COLO668 (cell line): ENCODE results near the gene ANKRD53.
"Not testable (repeated sequence)": the region's sequence is repeated elsewhere in the genome, so short reads cannot be mapped to it uniquely, and the experiment has no call there.

Experiments
- DNase-seq: peaks from one replicate; lab custom pipeline; 2025; ENCODE audit not compliant: unreplicated experiment; lab: John Stamatoyannopoulos, UW

The ANKRD53 gene

DNA sequence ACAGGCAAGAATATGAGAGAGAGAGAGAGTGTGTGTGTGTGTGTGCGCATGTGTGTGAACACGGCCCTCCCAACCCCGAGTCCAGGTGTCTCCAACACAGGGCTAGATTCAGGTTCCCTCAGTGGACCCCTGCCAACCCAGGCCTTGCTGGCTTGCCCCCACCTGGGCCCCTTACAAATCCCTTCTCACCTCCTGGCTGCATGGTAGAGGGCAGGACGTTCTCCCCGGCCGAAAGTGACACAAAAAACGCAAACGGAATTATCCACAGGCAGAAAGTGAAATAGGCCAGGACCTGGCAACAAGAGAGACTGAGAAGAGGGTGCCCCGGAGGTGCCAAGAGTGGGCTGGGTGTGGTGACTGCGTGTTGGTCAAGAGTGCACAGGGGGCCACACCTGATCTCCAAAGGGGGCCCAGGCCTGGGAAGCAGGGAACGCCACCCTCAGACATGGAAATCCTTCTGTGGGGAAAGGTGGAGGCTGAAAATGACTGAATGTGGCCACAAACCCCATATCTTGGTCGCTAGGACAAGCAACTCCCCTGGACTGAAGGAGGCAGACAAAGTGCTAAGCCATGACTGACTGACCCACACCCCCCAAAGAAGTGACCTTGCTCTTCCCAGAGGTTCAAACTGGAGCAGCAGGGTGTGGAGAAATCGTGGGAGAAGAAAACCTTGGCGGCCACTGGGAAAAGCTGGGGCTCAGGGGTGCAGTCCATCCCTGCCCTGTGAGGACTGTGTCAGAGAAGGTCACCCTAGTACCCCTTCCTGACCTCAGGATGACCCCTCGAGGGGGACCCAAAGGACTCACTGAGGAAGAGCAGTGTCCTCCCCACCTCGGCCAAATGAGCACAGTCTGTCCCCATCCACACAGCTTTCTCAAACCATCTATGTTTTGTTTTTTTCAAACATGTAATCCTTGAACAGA is 10.6 kb downstream of the ANKRD53 start:
- DNase-seq: no peak

DNA sequence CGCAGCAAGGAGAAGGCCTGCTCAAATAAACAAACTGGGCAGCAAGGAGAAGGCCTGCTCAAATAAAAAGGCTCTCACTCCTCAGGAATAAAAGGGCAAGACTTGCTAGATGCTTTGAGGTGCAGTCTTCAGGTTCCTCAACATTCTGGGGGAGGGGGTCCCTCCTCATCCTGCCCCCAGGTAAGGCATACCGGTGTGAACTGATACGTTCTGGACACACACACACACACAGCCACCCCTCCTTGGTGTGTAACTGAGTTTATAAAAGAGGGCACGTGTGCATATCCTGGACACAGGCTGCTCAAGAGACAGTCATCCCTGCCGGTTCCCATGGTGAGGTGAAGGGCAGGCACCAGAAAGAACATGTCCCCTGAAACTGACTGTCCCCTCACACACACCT is 11.8 kb downstream of the ANKRD53 start:
- DNase-seq: no peak

DNA sequence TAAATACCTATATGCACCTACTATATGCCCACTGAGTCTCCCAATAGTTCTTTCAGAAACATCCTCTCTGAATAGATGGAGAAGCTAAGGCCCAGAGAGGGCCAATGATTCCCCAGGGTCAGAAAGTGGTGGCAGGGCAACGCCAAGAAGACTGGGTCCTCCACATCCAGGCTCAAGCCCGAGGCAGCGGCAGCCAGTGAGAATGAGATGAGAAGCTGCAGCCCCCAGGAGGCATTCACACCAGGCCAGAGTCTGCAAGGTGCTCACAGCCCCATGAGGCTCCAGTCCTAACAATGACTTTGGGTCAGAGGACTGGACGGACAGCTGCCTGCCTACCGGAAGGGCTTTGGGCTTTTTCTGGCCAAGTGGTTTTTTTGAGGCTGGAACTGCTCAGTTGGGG is 12.7 kb downstream of the ANKRD53 start:
- no peak for DNase-seq

DNA sequence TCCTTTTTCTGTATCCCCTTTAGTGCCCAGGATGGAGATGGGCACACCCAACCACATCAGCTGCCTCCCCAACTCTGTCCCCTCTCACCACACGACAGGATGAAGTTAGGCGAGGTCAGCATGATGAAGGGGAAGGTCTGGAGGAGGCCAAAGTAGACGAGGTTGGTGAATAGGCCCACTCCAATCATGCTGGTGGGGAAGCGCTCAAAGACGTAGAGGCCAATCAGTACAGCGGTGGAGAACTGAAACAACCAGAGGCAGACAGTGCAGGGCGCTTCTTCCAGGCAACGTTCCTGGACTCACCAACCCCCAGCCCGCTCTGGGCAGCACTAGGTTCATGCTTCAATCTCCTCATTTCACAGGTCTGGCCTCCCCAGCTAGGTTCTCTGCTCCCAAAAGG is 13.3 kb downstream of the ANKRD53 start:
- no peak for DNase-seq

DNA sequence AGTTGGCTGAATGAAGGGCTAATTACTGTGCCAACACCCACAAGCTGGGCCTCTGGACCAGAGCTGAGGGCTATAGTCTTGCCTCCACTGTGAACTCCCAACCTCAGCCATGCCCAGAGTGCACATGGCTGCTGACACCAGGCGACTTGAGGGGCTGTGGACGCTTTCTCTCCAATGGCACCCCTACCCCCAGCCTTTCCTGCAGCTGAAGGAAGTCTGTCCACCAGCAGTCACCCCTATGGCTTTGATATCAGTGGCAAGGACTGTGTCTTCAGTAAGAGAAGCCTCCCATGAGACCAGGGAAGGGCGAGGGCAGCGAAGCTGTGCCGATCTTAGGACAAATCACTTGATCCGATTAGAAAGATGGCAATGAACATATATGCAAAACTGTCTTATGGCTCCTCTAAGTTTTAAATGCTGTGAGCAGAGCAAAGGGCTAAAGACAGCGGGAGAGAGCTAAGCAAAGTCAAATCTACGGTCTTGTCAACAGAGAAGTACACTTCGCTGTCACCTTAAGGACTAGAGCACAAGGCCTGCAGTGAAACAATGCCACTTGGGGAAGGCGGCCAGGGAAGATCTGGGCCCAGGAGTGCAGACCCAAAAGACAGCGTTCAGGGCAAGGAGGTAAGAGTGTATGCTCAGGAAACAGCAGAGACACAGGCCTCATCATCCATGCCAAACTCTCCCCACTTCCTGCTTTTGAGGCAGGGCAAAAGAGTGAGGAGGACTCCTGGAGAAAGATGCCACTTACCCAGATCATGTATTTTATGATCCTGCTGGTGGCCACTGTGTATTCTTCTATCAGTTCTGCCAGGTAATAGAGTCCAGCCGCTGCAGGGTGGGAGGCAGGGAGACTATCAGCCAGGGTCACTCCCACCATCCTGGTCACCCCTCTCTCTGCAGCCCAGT is 14.8 kb downstream of the ANKRD53 start:
- DNase-seq: no peak

DNA sequence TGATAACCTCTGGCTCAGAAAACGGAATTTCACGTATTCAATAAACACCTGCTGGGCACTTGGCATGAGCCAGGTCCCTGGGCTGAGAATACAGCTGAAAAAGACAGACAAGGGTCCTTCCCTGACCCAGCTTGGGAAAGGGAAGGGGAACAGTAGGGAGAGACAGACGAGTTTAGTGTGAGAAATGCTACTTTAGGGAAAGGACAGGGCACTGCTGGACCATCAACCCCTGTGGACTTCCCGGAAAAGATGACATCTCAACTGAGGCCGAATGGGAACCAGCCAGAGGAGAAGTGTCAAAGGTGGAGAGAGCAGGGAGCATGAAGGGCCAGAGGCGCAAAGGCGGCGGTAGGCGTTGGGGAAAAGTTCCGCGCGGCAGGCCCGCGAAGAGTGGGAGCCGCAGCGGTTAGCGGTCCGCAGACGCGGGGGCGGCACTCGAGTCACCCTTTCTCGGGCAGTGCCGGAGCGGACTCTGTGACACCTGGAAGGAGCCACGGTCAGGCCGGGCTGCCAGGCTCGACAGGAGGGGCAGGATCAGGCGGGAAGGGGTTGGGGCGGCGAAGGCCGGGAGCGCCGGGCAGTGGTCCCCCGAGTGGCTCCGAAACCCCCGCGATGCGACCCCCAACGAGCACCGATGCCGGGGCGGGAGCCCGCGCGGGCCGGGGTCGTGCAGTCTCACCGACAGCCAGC is 15.7 kb downstream of the ANKRD53 start:
- peak; percentile 35 for DNase-seq

DNA sequence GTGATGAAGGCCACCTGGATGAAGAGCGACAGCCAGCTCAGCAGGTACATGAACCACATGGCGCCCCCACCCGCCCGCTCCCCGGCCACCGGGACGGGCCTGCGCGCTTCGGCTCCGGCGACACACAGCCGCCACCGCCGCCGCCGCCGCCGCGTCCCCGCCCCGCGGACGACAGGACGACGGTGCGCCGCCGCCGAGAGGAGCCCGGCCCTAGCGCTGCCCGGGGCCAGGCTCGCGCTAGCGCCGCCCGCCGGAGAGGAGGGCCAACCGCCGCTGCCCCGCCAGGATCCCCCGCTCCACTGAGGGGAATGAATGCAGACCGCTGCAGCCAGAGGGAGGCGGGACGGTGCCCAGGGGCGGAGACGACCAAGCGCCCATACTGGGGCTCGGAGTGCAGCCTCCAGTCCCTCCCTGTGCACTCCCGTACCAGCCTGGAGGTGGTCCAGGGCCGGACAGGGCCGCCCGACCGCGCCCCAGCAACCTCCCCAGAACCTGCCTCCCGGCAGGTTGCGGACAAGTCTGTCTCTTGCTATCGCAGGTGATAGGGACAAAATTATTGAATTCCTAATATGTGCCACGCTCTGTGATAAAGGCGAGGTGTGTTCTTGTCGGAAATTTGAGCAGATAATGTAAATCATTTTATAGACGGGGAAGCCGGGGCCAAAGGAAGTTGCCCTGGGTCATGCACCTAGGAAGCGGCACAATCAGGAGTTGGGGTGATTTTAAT is 16.4 kb downstream of the ANKRD53 start, which contains the start of gene TEX261:
Gene TEX261, minus strand, starts transcription at position 175 of the 727 bp plus-strand sequence. Its CDS starts 116 bp downstream, at position 59.
- DNase-seq: peak; percentile 95

DNA sequence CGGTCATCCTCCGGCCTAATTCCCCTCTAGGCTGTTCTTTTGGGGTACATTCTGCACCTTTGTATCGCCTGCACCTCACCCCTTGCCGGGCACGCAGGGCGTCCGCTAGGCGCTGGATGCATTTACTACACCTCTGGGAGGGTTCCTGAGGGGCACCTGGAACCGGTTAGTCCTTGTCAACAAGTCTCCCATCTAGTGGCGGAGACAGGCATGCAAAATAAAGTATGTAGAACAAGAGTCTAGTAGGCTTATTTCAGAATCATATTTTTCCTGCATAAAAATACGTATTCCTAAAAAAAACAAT is 16.9 kb downstream of the ANKRD53 start:
- peak; percentile 65 for DNase-seq

DNA sequence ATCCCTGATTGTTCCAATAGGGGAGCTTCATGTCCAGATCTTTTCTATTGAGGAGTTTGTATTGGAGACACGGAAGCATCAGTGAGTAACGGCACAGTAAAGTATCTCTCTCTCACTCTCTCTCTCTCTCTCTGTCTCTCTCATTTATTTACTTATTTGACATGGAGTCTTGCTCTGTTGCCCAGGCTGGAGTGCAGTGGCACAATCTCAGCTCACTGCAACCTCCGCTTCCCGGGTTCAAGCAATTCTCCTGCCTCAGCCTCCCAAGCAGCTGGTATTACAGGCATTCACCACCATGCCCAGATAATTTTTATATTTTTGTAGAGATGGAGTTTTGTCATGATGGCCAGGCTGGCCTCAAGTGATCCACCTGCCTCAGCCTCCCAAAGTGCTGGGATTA is 20.5 kb downstream of the ANKRD53 start:
- DNase-seq: not testable (repeated sequence)

DNA sequence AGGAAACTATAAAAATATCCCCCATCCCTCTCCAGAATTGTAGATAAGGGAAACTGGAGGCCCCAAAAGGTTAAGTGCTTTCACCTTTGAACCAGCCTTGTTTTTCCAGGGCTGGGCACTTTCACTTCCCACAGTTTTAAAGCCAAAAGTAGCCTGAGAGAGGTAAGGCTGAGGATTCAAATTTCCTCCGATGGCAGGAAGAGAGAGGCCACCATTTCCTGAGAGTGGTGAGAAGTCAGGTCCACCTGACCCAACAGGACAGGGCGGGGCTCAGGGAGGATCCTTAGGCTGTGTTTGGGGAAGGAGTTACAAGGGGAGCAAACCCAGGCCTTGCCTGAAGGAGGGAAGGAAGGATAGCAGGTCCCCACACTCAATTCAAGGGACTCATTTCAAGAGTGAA is 20.9 kb downstream of the ANKRD53 start:
- DNase-seq: no peak

DNA sequence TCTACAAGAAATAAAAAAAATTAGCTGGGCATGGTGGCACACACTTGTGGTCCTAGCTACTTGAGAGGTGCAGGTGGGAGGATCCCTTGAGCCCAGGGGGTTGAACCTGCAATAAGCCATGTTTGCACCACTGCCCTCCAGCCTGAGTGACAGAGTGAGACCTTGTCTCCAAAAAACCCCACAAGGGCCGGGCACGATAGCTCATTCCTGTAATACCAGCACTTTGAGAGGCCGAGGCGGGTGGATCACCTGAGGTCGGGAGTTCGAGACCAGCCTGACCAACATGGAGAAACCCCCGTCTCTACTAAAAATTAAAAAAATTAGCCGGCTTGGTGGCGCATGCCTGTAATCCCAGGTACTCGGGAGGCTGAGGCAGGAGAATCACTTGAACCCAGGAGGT is 21.5 kb downstream of the ANKRD53 start:
- not testable (repeated sequence) for DNase-seq

DNA sequence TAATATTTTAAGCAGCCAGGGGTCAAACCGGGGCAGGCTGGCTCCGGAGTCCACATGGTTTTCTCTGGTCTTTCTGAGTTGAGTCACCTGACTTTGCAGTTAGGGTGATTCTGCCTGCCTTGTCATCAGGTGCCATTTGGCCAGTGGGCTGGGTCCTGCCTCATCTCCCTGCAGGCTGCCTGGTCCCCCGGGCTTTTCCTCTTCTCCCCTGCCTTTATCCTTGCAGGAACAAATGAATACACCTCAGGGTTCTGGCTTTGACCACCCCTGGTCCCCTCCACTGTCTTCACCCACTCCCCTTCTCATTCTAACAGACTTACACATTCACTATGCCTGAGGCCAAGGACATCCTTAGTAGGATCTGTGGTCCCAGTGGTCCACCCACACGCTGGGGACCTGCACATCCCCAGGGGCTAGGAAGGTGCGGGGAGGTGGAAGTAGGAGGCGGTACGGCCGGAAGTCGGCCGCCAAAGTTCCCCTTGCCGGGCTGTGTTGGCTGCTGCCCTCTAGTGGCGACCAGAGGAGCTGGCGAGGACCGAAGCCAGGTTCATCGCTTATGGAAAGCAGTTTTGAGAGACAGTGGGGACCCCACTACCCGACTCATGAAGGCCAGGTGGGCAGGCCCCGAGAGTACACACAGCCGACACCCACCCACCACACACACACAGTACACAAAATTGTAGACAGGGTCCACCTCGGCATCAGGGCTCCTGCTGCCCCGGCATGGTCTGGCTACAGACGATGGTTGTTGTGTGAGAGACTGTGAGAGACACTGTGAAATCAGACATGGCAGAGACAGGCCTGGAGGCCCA is 22.6 kb downstream of the ANKRD53 start:
- peak; percentile 76 for DNase-seq

DNA sequence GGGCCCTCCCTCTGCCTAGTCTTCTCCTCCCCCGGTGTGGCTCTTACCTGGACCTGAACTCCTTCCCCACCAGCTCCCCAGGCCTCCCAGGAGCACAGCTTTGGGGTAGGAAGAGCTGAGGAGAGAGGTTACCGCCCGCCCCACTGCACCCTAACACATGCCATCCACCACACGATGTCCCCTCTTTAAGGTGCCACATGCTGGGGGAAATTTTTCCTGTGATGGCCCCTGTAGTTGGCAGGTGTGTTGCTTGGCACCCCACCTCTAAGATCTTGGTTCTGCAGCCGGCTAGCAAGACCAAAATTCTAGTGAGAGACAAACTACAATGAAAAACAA is 23.1 kb downstream of the ANKRD53 start:
- no peak for DNase-seq

DNA sequence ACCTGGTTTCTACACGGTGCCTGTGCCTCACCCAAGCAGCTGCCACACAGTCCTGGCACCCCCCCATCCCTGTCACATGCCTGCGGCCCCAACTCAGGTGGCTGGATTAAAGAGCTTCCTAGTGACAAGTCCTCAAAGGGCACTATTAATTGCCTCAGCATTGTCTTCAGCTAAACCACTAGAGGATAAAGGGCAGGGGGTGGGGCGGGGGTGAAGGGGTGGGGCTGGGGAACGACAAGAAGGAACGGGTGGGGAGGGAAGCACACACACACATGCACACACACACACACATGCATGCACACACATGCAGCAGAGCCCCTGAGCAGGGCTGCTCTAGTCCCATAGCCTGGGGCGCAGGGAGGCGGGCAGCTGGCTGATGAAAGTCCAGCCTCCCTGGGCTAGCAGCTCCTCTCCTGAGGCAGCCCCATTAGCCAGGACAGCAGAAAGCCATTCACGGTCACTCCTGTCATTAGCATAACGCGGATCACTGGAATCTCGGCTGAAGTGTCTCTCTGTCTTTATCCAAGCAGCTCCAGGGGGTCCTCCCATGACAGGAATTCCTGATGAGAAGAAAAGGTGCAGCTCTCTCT is 23.6 kb downstream of the ANKRD53 start:
- peak; percentile 65 for DNase-seq

DNA sequence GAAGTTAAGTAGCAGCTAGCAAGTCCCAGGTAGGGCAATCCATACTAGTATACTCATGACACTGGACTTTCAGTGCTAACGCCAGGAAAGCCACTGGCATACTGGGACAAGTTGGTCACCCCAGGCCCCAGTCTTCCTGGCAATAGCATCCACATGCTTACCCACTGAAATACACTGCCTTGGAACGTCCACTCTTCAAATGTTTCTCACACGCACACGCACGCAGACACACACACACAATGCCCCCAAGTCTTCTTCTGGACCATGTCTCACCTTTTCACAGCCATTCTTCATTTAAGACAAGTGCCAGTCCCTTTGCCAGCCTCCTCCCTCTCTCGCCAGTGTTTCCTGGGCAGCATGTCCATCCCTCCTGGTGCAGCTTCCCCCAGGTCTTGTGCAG is 25.0 kb downstream of the ANKRD53 start:
- no peak for DNase-seq

DNA sequence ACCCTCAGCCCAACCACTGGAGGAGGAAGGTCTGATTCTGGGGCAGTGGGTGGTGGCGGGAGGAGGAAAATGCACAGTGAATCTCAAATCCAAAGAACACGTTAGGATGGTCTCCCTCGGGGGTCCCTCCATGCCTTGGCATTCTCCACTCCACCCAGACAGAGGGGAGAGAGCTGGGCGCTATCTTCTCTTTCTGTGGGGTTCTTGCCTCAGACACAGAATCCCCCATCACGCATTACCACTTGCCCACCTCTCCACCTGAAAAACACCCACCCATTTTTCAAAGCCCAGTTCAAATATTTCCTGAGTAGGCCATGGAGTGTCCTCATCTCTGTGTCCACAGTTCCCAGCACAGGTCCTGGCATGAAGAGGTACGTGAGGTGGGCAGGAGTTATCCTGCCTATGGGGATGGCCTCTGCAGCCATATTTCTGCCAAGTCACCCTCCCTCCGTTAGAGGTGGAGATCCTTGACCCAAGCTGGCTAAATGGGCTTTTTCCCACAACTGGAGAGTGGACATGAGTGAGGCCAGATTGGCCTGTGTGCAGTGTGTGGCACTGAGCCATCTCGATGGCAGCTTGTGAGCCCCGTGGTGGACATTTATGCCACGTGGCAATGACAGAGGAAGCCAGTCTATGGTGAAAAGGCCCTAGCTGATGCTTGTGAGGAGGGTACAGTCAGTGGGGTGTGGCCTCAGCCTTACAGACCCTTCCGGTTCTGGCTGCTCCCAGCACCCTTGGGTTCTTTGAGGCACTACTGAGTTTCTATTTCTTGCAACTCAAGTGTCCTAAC is 25.7 kb downstream of the ANKRD53 start:
- no peak for DNase-seq

DNA sequence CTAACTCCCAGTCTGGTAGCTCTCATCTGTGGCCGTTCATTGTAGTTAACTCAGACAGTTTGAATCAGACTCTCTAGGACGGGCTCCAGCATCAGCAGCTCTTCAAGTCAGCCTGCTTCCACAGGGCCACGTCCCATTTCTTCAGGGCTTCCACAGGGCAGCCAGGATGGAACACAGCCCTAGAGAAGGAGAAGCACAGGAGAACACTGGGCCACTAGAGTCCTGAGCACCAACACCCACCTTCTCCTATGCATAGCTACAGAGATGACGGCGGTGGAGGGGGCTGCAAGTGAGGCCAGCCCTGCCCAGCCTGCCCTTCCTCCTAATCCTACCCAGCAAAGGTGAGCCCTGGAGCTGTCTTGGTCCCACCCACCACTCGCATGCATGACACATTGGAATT is 26.4 kb downstream of the ANKRD53 start:
- no peak for DNase-seq

DNA sequence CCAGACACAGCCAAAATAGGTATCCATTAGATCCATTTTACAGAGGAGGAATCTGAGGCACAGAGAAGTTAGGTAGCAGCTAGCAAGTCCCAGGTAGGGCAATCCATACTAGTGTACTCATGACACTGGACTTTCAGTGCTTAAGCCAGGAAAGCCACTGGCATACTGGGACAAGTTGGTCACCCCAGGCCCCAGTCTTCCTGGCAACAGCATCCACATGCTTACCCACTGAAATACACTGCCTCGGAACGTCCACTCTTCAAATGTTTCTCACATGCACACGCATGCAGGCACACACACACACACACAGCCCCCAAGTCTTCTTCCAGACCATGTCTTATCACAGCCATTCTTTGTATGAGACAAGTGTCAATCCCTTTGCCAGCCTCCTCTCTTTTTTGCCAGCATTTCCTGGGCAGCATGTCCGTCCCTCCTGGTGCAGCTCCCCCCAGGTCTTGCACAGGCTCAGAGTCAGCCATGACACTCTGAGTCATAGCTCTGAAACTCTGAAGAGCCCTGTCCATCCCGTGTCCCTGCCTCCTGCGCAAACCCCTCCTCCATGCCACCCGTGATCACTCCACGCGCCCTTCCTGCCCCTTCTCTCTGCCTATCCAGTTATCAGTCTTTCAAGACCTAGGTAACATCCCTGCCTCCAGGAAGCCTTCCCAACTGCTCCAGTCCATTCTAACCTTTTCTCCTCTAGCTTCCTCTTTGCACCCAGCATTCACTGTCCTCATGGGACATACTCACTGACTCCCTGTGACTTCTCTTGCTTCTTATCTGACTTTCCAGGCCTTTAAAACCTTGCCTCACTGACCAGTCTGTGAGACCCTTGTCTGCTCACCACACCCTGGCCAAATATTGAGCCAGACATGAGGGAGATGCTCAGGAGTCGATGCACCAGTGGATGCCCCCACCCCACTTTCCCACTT is 27.1 kb downstream of the ANKRD53 start:
- no peak for DNase-seq
